Activated T-helper 1 cell treated with anti-CD3 and anti-CD28 coated beads, Interleukin-12 subunit alpha, Interleukin-12 subunit beta, Interleukin-2, Interleukin-4 antibody, amounts not matched to agents 30 ng/mL and 10 ng/mL and 1 ng/mL, durations not matched to agents 14 hours and 24 hours and 36 hours (primary cell): ENCODE data around the gene MGAT2. TPM values are rescaled to one million over a fixed set of nuclear protein-coding genes. Genes with fewer than 3 reads are reported as not detected.
"Not testable (repeated sequence)": the region's sequence is repeated elsewhere in the genome, so short reads cannot be mapped to it uniquely, and the experiment has no call there.

Source experiments
- DNase-seq: peaks from one replicate; pipeline ENCODE4 v3.0.0; 2021; ENCODE audit warnings: low spot score
- H3K27ac Mint-ChIP-seq: one replicate; pipeline ENCODE4 v1.8.0; 2021; ENCODE audit warnings: mild to moderate bottlenecking, mixed read lengths
- H3K27me3 Mint-ChIP-seq: one replicate; pipeline ENCODE4 v1.8.0; 2022; ENCODE audit warnings: mild to moderate bottlenecking, moderate library complexity, mixed read lengths; ENCODE audit not compliant: insufficient read depth
- H3K36me3 Mint-ChIP-seq: one replicate; pipeline ENCODE4 v1.8.0; 2021; ENCODE audit warnings: low read depth, mixed read lengths
- H3K4me1 Mint-ChIP-seq: one replicate; pipeline ENCODE4 v1.8.0; 2021; ENCODE audit warnings: low read depth, mixed read lengths
- H3K4me3 Mint-ChIP-seq: one replicate; pipeline ENCODE4 v1.8.0; 2021; ENCODE audit warnings: mild to moderate bottlenecking, moderate library complexity, mixed read lengths
- H3K9me3 Mint-ChIP-seq: one replicate; pipeline ENCODE4 v1.8.0; 2021; ENCODE audit warnings: mixed read lengths
- intact Hi-C: fragments of 100-400 bp; cut with micrococcal nuclease; formaldehyde crosslinking; loops from one replicate; pipeline ENCODE4 v1.15.1; 2024
- total RNA-seq: library from RNA; stranded (reverse); gene quantifications from 2 replicates; pipeline ENCODE4 v1.2.3, GENCODE V29; 2022

MGAT2 gene
- 57.5 and 58.3 TPM in 2 replicates for total RNA-seq

- H3K36me3 Mint-ChIP-seq: peaks cover 44% of the 10 kb centered on the region
- DNase-seq: peak; percentile 96
- peak within 1 kb of the TSS; percentile 98 for H3K27ac Mint-ChIP-seq
- no peaks in the 10 kb centered on the region for H3K9me3 Mint-ChIP-seq
- H3K4me3 Mint-ChIP-seq: peak within 1 kb of the TSS; percentile 98
- intact Hi-C loops: loop anchor here (1.0 to 5.0 kb wide), 11 partner anchors 14 to 692 kb away; partner anchors contain the start of genes ARF6, DMAC2L, KLHDC2 and L2HGDH
- peaks cover 2% of the 10 kb centered on the region for H3K27me3 Mint-ChIP-seq
- peaks cover 53% of the 10 kb centered on the region for H3K4me1 Mint-ChIP-seq
Measured at GRCh38 chr14:49620182-49621113, at the start of gene MGAT2, which contains the start of gene RPL36AL. TSS of gene MGAT2 (plus strand) at chr14:49620799. CDS start at chr14:49621269, 470 bp downstream. TSS of gene RPL36AL (minus strand) at chr14:49620626. CDS start at chr14:49619104, 1,522 bp downstream.

GRCh38 chr14:49574038-49574437 is 46.6 kb upstream of the MGAT2 start:
- Mint-ChIP-seq H3K27ac (no peak overlapping the region), H3K36me3 (peaks cover 37% of the 10 kb centered on the region), H3K9me3 (no peaks in the 10 kb centered on the region), H3K27me3 (no peaks in the 10 kb centered on the region), H3K4me1 (peaks cover 4% of the 10 kb centered on the region), H3K4me3 (no peak overlapping the region)
- no peak for DNase-seq
- intact Hi-C loops: no loop called here

GRCh38 chr14:49578141-49578540 is 42.5 kb upstream of the MGAT2 start:
- intact Hi-C loops: no loop called here
- no peak overlapping the region for H3K27ac Mint-ChIP-seq
- H3K9me3 Mint-ChIP-seq: no peaks in the 10 kb centered on the region
- no peaks in the 10 kb centered on the region for H3K27me3 Mint-ChIP-seq
- H3K4me1 Mint-ChIP-seq: peaks cover 41% of the 10 kb centered on the region
- H3K4me3 Mint-ChIP-seq: no peak overlapping the region
- DNase-seq: no peak
- peaks cover 54% of the 10 kb centered on the region for H3K36me3 Mint-ChIP-seq

GRCh38 chr14:49579841-49580240 is 40.8 kb upstream of the MGAT2 start:
- Mint-ChIP-seq H3K36me3 (peaks cover 56% of the 10 kb centered on the region), H3K27ac (peak overlapping the region; percentile 4), H3K27me3 (no peaks in the 10 kb centered on the region), H3K9me3 (no peaks in the 10 kb centered on the region), H3K4me3 (no peak overlapping the region), H3K4me1 (peaks cover 50% of the 10 kb centered on the region)
- intact Hi-C loops: loop anchor here (10.0 kb wide), 1 partner anchor 1255 kb away; the partner anchor contains the start of gene NIN
- DNase-seq: no peak

- no peak overlapping the region for H3K4me3 Mint-ChIP-seq
- H3K27ac Mint-ChIP-seq: peak overlapping the region; percentile 16
- peaks cover 71% of the 10 kb centered on the region for H3K36me3 Mint-ChIP-seq
- peaks cover 3% of the 10 kb centered on the region for H3K27me3 Mint-ChIP-seq
- intact Hi-C loops: loop anchor here (10.0 kb wide), 1 partner anchor 1253 kb away; the partner anchor contains the start of gene NIN
- DNase-seq: no peak
- H3K9me3 Mint-ChIP-seq: no peaks in the 10 kb centered on the region
- H3K4me1 Mint-ChIP-seq: peaks cover 54% of the 10 kb centered on the region
Measured at GRCh38 chr14:49581209-49582112, 39.1 kb upstream of the MGAT2 start.

GRCh38 chr14:49582113-49582977 is 38.3 kb upstream of the MGAT2 start:
- DNase-seq: no peak
- peaks cover 3% of the 10 kb centered on the region for H3K27me3 Mint-ChIP-seq
- intact Hi-C loops: loop anchor here (10.0 kb wide), 1 partner anchor 1252 kb away; the partner anchor contains the start of gene NIN
- no peaks in the 10 kb centered on the region for H3K9me3 Mint-ChIP-seq
- peak overlapping the region; percentile 93 for H3K4me3 Mint-ChIP-seq
- H3K4me1 Mint-ChIP-seq: peaks cover 61% of the 10 kb centered on the region
- peaks cover 66% of the 10 kb centered on the region for H3K36me3 Mint-ChIP-seq
- H3K27ac Mint-ChIP-seq: peak overlapping the region; percentile 15

GRCh38 chr14:49583629-49584028 is 37.0 kb upstream of the MGAT2 start:
- Mint-ChIP-seq H3K27ac (peak overlapping the region; percentile 73), H3K27me3 (peaks cover 3% of the 10 kb centered on the region), H3K36me3 (peaks cover 58% of the 10 kb centered on the region), H3K9me3 (no peaks in the 10 kb centered on the region), H3K4me1 (peaks cover 66% of the 10 kb centered on the region), H3K4me3 (peak overlapping the region; percentile 93)
- no peak for DNase-seq
- intact Hi-C loops: loop anchor here (10.0 kb wide), 1 partner anchor 1251 kb away; the partner anchor contains the start of gene NIN

GRCh38 chr14:49584058-49584457 is 36.5 kb upstream of the MGAT2 start:
- Mint-ChIP-seq H3K4me1 (peaks cover 61% of the 10 kb centered on the region), H3K36me3 (peaks cover 58% of the 10 kb centered on the region), H3K9me3 (no peaks in the 10 kb centered on the region), H3K4me3 (peak overlapping the region; percentile 93), H3K27ac (peak overlapping the region; percentile 73), H3K27me3 (peaks cover 3% of the 10 kb centered on the region)
- no peak for DNase-seq
- intact Hi-C loops: loop anchor here (10.0 kb wide), 1 partner anchor 1251 kb away; the partner anchor contains the start of gene NIN

GRCh38 chr14:49584981-49585640 is 35.5 kb upstream of the MGAT2 start:
- H3K9me3 Mint-ChIP-seq, H3K27me3 Mint-ChIP-seq, DNase-seq: not testable (repeated sequence)
- Mint-ChIP-seq H3K27ac (peak overlapping the region; percentile 99), H3K36me3 (peaks cover 55% of the 10 kb centered on the region), H3K4me1 (peaks cover 51% of the 10 kb centered on the region), H3K4me3 (peak overlapping the region; percentile 93)
- intact Hi-C loops: loop anchor here (5.0 to 10.0 kb wide), 4 partner anchors 647 to 1250 kb away; partner anchors contain the start of genes DMAC2L, L2HGDH, NIN and SOS2

GRCh38 chr14:49585803-49586672 is 34.6 kb upstream of the MGAT2 start, which contains the start of gene RPS29:
TSS of gene RPS29 (minus strand) at chr14:49586380. CDS start at chr14:49586346, 34 bp downstream.
- peak within 1 kb of the TSS; percentile 99 for H3K27ac Mint-ChIP-seq
- H3K4me3 Mint-ChIP-seq: peak within 1 kb of the TSS; percentile 93
- H3K9me3 Mint-ChIP-seq: no peaks in the 10 kb centered on the region
- peaks cover 3% of the 10 kb centered on the region for H3K27me3 Mint-ChIP-seq
- DNase-seq: peak; percentile 97
- peaks cover 52% of the 10 kb centered on the region for H3K36me3 Mint-ChIP-seq
- peaks cover 46% of the 10 kb centered on the region for H3K4me1 Mint-ChIP-seq
- intact Hi-C loops: loop anchor here (1.0 to 10.0 kb wide), 10 partner anchors 12 to 1249 kb away; partner anchors contain the start of genes DMAC2L, L2HGDH, LRR1 and MGAT2
